Smooth muscle cell (in vitro differentiated cells): ENCODE results near the gene COL23A1. TPM values are rescaled to one million over a fixed set of nuclear protein-coding genes. Genes with fewer than 3 reads are reported as not detected.
A peak's percentile ranks its signal among the peaks of the same experiment; 100 is the strongest.

Experiments used
- DNase-seq: peaks from one replicate; lab custom pipeline; 2025; ENCODE audit not compliant: unreplicated experiment; lab: John Stamatoyannopoulos, UW
- H2AFZ ChIP-seq: fragments of 200-600 bp; sonication (generic); 2 replicates; pipeline ENCODE4 v1.6.0; 2016; ENCODE audit warnings: antibody characterized with exemption, low read depth, mild to moderate bottlenecking
- H3F3A ChIP-seq: fragments of 200-600 bp; sonication (generic); 2 replicates; pipeline ENCODE4 v1.6.0; 2017; ENCODE audit warnings: antibody characterized with exemption, low read depth
- H3K27ac ChIP-seq: fragments of 200-600 bp; sonication (generic); 2 replicates; pipeline ENCODE4 v1.5.1; 2016; ENCODE audit warnings: low read depth, mild to moderate bottlenecking
- H3K27me3 ChIP-seq: fragments of 200-600 bp; sonication (generic); 2 replicates; pipeline ENCODE4 v1.6.1; 2016; ENCODE audit warnings: low read depth, mild to moderate bottlenecking
- H3K36me3 ChIP-seq: fragments of 200-600 bp; sonication (generic); 2 replicates; pipeline ENCODE4 v1.5.1; 2016; ENCODE audit warnings: low read depth
- H3K4me1 ChIP-seq: fragments of 200-600 bp; sonication (generic); 2 replicates; pipeline ENCODE4 v1.5.1; 2016; ENCODE audit warnings: low read depth
- H3K4me2 ChIP-seq: fragments of 200-600 bp; sonication (generic); 2 replicates; pipeline ENCODE4 v1.6.0; 2016; ENCODE audit warnings: mild to moderate bottlenecking
- H3K4me3 ChIP-seq: fragments of 200-600 bp; sonication (generic); 2 replicates; pipeline ENCODE4 v1.5.1; 2016; ENCODE audit warnings: mild to moderate bottlenecking
- H3K79me2 ChIP-seq: fragments of 200-600 bp; sonication (generic); 2 replicates; pipeline ENCODE4 v1.6.0; 2016; ENCODE audit warnings: low read depth, mild to moderate bottlenecking
- H3K9ac ChIP-seq: fragments of 200-600 bp; sonication (generic); 2 replicates; pipeline ENCODE4 v1.6.0; 2016; ENCODE audit warnings: low read depth
- H3K9me3 ChIP-seq: fragments of 200-600 bp; sonication (generic); replicated peaks from 2 replicates; pipeline ENCODE4 v1.5.1; 2016; ENCODE audit warnings: low read depth
- H4K20me1 ChIP-seq: fragments of 200-600 bp; sonication (generic); 2 replicates; pipeline ENCODE4 v1.6.0; 2016; ENCODE audit warnings: low read depth
- WGBS: methylation state at CpG from one replicate; pipeline ENCODE4 v1.1.7; 2016; ENCODE audit warnings: low lambda C conversion rate; 5-methylcytosine and 5-hydroxymethylcytosine counted together
- polyA plus RNA-seq: library from polyadenylated mRNA; unstranded; fragments of >200 nt; fragmentation: Nextera tagmentation; extraction: Ambion mirVana; gene quantifications from 2 replicates; pipeline ENCODE4 v1.2.1, GENCODE V29; 2016
- total RNA-seq: library from RNA; depleted of rRNA; stranded (reverse); fragments of >200 nt; gene quantifications from 2 replicates; pipeline ENCODE4 v1.2.3, GENCODE V29; 2014
- TF ChIP-seq, protein P1 (sequence below): fragments of 200-600 bp; sonication (generic); IDR thresholded peaks from 2 replicates; pipeline ENCODE4 v1.5.1; 2017; ENCODE audit warnings: borderline replicate concordance, mild to moderate bottlenecking, antibody characterized with exemption; ENCODE audit not compliant: insufficient read depth, poor library complexity, severe bottlenecking

COL23A1 gene
- total and polyA plus RNA-seq, 2 experiments from 2014 or later = 5.3 to 27.4 TPM

DNA sequence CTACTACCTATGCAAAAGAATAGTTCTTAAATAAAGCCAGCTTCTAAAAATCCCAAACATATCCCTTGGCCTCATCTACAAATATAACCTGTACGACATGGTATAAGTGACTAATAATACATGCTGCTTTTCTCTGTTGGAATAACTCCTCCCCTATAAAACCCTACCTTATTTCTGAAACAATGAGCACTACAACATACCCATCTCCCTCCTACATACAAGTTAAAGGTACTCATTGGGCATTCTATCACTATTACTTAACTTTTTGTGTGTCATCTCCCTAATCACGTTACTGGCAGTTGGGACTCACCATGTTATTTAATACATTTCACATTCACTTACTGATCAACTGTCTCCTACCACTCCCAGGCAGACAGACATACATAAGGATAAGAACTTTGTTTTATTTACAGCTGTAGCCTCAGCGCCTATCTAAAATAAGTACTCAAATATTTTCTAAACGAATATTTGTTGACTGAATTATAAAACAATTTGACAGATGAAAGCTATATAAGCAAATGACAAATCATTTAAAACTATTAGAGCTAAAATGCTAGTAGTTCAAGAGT lies 32.6 kb upstream of the COL23A1 start:
- TF ChIP-seq, protein P1, sequence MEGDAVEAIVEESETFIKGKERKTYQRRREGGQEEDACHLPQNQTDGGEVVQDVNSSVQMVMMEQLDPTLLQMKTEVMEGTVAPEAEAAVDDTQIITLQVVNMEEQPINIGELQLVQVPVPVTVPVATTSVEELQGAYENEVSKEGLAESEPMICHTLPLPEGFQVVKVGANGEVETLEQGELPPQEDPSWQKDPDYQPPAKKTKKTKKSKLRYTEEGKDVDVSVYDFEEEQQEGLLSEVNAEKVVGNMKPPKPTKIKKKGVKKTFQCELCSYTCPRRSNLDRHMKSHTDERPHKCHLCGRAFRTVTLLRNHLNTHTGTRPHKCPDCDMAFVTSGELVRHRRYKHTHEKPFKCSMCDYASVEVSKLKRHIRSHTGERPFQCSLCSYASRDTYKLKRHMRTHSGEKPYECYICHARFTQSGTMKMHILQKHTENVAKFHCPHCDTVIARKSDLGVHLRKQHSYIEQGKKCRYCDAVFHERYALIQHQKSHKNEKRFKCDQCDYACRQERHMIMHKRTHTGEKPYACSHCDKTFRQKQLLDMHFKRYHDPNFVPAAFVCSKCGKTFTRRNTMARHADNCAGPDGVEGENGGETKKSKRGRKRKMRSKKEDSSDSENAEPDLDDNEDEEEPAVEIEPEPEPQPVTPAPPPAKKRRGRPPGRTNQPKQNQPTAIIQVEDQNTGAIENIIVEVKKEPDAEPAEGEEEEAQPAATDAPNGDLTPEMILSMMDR = no peak
- Histone ChIP-seq H3K4me2 (no peak overlapping the region), H2AFZ (no peak overlapping the region), H3K9me3 (no peaks in the 10 kb centered on the region), H3K79me2 (peaks cover 61% of the 10 kb centered on the region), H3F3A (no peaks in the 10 kb centered on the region), H3K36me3 (peaks cover 26% of the 10 kb centered on the region), H4K20me1 (peaks cover 71% of the 10 kb centered on the region), H3K27me3 (no peaks in the 10 kb centered on the region), H3K27ac (peak overlapping the region; percentile 53), H3K9ac (no peak overlapping the region), H3K4me1 (peaks cover 16% of the 10 kb centered on the region), H3K4me3 (no peak overlapping the region)
- 94% methylated on average over 4 of the region's 4 CpGs for WGBS
- DNase-seq = no peak

DNA sequence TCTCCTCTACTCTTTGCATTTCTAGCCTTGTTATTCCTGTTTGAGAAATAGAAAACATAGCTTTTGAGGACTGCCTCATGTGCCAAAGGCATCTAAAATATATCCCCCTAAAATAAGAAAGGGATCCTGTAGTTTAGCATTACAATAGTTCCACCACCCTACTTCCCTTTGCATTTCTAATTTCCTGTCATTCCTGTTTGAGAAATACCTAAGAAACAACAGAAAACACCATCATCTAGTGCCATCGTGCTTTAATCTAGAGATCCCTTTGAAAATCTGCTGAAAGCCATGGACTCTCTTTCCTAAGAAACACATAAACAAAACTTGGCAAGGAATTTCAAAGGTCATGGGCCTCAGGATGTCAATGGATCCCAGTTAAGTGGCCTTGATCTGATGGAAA lies 29.2 kb upstream of the COL23A1 start:
- Histone ChIP-seq H3K4me3 (no peak overlapping the region), H3K4me1 (peaks cover 8% of the 10 kb centered on the region), H2AFZ (no peak overlapping the region), H3K27ac (no peak overlapping the region), H3K9ac (no peak overlapping the region), H3K9me3 (no peaks in the 10 kb centered on the region), H4K20me1 (peaks cover 88% of the 10 kb centered on the region), H3K79me2 (peaks cover 56% of the 10 kb centered on the region), H3K36me3 (peaks cover 50% of the 10 kb centered on the region), H3F3A (no peaks in the 10 kb centered on the region), H3K4me2 (no peak overlapping the region), H3K27me3 (no peaks in the 10 kb centered on the region)
- WGBS = 65% methylated on average over 1 of the region's 1 CpG
- DNase-seq = no peak
- TF ChIP-seq, protein P1 = no peak

DNA sequence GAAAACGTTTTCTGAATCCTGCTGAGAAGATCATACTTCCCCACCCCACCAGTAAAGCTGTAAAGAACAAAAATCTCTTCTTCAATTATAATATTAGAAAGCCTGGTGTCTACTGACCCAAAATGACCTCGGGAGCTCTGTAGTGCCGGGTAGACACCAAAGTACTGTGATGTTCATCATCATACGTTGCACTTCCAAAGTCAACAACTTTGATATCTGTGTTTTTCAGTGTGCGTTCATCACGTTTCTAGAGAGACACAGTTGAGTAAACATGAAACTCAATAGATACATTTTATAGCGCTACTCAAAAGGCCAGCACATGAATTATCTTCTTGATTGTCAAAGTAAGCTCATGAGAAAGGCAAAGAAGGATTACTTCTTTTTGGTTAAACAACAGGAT lies 22.1 kb upstream of the COL23A1 start:
- WGBS = 97% methylated on average over 7 of the region's 7 CpGs
- H3K4me3 ChIP-seq = no peak overlapping the region
- H3K36me3 ChIP-seq = peaks cover 65% of the 10 kb centered on the region
- no peaks in the 10 kb centered on the region for H3K9me3 ChIP-seq
- H4K20me1 ChIP-seq = peaks cover 66% of the 10 kb centered on the region
- H3K27me3 ChIP-seq = no peaks in the 10 kb centered on the region
- no peak for DNase-seq
- H3K9ac ChIP-seq = no peak overlapping the region
- H3K4me2 ChIP-seq = no peak overlapping the region
- H2AFZ ChIP-seq = no peak overlapping the region
- H3K4me1 ChIP-seq = no peaks in the 10 kb centered on the region
- no peaks in the 10 kb centered on the region for H3F3A ChIP-seq
- no peak overlapping the region for H3K27ac ChIP-seq
- peaks cover 39% of the 10 kb centered on the region for H3K79me2 ChIP-seq
- TF ChIP-seq, protein P1 = no peak

DNA sequence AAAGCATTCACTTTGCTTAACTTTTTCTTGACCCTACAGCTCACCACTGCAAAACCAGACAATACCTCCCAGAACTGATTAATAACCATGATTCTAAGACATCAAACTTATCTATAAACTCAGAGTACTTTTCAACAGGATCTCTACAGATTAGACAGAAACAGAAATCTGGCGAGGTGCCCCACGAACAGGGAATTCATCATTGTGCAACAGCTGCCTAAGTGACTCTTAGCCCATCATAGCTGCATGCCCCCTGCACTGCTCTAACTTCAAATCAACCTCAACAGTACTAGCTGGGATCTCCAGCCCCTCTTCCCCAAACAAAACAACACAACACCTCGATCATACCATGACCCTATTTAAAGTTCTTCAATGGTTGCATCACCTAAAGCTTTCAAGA lies 16.1 kb upstream of the COL23A1 start:
- TF ChIP-seq, protein P1 = no peak
- no peak for DNase-seq
- 94% methylated on average over 3 of the region's 3 CpGs for WGBS

More for the DNA sequence above, 16.1 kb upstream of the COL23A1 start:
- H3K9ac ChIP-seq = no peak overlapping the region
- no peak overlapping the region for H3K27ac ChIP-seq
- peaks cover 55% of the 10 kb centered on the region for H3K36me3 ChIP-seq
- H3K79me2 ChIP-seq = peaks cover 10% of the 10 kb centered on the region
- no peak overlapping the region for H3K4me2 ChIP-seq
- no peaks in the 10 kb centered on the region for H3K27me3 ChIP-seq
- H3F3A ChIP-seq = no peaks in the 10 kb centered on the region
- H3K4me1 ChIP-seq = no peaks in the 10 kb centered on the region
- H3K4me3 ChIP-seq = no peak overlapping the region
- no peak overlapping the region for H2AFZ ChIP-seq
- peaks cover 47% of the 10 kb centered on the region for H4K20me1 ChIP-seq
- no peaks in the 10 kb centered on the region for H3K9me3 ChIP-seq
